Measurements from ENCODE around the gene PALD1.

PALD1 gene

DNA sequence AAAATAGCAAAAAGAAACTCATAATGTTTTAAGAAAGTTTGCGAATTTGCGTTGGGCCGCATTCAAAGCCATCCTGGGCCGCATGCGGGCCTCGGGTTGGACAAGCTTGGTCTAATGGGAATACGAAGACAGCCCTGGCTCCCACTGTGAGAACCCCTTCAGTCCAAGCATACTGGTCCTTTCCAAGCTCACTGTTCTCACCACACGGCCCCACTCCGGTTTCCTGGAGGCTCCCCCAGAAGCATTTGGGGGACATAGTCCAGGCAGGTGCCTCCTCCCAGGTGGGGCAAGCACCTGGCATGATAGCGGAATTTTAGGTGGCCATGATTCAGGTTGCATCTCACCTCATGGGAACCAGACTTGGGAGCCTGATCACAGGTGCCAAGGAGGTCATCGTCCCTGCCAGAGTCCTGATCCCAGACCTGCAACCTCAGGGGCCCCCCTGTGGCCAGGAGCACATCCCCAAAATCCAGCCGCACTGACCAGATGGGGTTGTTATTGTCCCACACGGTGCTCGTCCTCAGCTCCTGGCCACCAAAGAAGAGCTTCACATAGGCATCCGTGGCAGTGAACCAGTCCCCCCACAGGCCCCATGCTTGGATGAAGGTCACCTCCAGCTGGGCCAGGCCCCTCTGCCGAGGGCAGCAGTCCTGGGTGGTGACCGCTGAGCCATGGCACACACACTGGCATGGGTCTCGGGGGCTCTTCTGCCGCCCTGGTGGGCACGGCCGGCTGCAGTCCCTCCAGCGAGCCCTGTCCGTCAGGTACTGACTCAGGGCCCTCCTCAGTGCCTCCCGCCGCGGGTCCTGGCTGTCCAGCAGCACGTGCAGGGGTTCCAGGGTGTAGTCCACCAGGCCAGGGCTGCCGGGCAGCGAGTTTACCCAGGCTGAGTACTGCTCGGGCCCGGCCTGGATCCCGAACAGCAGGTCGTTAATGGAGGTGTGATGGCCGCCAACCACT lies 119.6 kb downstream of the PALD1 start:
- in situ Hi-C loops (cut with MboI; ENCODE audit: low pct_unique_long_range_greater_than_20kb, low sequenced_read_pairs, unreplicated experiment): no loop called here
- TF ChIP-seq, protein P1, sequence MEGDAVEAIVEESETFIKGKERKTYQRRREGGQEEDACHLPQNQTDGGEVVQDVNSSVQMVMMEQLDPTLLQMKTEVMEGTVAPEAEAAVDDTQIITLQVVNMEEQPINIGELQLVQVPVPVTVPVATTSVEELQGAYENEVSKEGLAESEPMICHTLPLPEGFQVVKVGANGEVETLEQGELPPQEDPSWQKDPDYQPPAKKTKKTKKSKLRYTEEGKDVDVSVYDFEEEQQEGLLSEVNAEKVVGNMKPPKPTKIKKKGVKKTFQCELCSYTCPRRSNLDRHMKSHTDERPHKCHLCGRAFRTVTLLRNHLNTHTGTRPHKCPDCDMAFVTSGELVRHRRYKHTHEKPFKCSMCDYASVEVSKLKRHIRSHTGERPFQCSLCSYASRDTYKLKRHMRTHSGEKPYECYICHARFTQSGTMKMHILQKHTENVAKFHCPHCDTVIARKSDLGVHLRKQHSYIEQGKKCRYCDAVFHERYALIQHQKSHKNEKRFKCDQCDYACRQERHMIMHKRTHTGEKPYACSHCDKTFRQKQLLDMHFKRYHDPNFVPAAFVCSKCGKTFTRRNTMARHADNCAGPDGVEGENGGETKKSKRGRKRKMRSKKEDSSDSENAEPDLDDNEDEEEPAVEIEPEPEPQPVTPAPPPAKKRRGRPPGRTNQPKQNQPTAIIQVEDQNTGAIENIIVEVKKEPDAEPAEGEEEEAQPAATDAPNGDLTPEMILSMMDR (IDR thresholded peaks at IDR 0.05; ENCODE audit: extremely low read depth, insufficient read depth, missing control alignments): no peak
- no peak for DNase-seq (ENCODE audit: low spot score)

GRCh38 chr10:70598857-70599295 lies 120.3 kb downstream of the PALD1 start:
- DNase-seq (ENCODE audit: low spot score): no peak
- in situ Hi-C loops (cut with MboI; ENCODE audit: low pct_unique_long_range_greater_than_20kb, low sequenced_read_pairs, unreplicated experiment): no loop called here
- TF ChIP-seq, protein P1 (IDR thresholded peaks at IDR 0.05; ENCODE audit: extremely low read depth, insufficient read depth, missing control alignments): no peak

DNA sequence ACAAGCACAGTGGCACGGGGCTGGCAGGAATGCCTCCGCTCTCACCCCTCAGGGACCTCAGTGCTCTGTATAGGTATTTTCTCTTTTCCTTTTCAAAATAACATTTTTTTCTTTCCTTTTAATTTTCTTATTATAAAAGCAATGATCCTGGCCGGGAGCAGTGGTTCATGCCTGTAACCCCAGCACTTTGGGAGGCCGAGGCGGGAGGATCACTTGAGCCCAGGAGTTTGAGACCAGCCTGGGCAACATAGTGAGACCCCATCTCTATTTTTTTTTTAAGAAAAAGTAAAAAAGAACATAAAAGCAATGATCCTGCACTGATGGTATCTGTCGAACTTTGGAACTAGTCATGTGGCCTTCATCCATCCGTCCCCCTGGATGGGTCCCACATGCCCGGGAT lies 120.8 kb downstream of the PALD1 start:
- TF ChIP-seq, protein P1 (IDR thresholded peaks at IDR 0.05; ENCODE audit: extremely low read depth, insufficient read depth, missing control alignments): no peak
- in situ Hi-C loops (cut with MboI; ENCODE audit: low pct_unique_long_range_greater_than_20kb, low sequenced_read_pairs, unreplicated experiment): no loop called here
- DNase-seq (ENCODE audit: low spot score): no peak

DNA sequence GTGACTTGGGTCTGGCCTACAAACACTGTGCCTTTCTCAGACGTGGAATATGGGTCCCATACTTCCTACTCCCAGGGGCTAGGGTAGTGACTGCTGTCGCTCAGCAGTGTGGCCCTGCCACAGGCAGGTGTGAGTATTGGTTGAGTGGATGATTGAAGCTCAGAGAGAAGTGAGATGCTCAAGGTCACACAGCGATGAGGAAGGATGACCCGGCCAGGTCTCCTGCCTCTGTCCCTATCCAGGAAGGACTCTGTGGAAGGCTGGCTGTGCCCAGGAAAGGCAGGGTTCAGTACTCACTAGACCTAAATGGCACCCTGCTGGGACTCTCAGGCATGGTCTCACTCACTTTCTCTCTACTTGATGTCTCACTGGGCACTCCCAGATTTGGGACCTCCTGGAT lies 121.2 kb downstream of the PALD1 start:
- in situ Hi-C loops (cut with MboI; ENCODE audit: low pct_unique_long_range_greater_than_20kb, low sequenced_read_pairs, unreplicated experiment): no loop called here
- DNase-seq (ENCODE audit: low spot score): no peak

GRCh38 chr10:70600512-70601395 lies 122.2 kb downstream of the PALD1 start:
- in situ Hi-C loops (cut with MboI; ENCODE audit: low pct_unique_long_range_greater_than_20kb, low sequenced_read_pairs, unreplicated experiment): no loop called here
- DNase-seq (ENCODE audit: low spot score): no peak
- TF ChIP-seq, protein P1 (IDR thresholded peaks at IDR 0.05; ENCODE audit: extremely low read depth, insufficient read depth, missing control alignments): no peak

More for the DNA sequence above, 121.2 kb downstream of the PALD1 start:
- TF ChIP-seq, protein P1 (IDR thresholded peaks at IDR 0.05; ENCODE audit: extremely low read depth, insufficient read depth, missing control alignments): no peak

GRCh38 chr10:70601746-70602145 lies 123.2 kb downstream of the PALD1 start:
- DNase-seq (ENCODE audit: low spot score): no peak
- in situ Hi-C loops (cut with MboI; ENCODE audit: low pct_unique_long_range_greater_than_20kb, low sequenced_read_pairs, unreplicated experiment): no loop called here
- TF ChIP-seq, protein P1 (IDR thresholded peaks at IDR 0.05; ENCODE audit: extremely low read depth, insufficient read depth, missing control alignments): no peak

Measured in GM13977 (cell line).